Uterus (tissue), 2 donors: ENCODE data around the gene OPCML.

Experiments
- POLR2A ChIP-seq, 2 donors: fragments of 450-650 bp; IDR thresholded peaks; one replicate each; pipeline ENCODE4 v1.6.1; 2016; ENCODE audit warnings: antibody characterized with exemption in 2 of 2, mild to moderate bottlenecking in 1 of 2, moderate library complexity in 1 of 2
- TF ChIP-seq, protein P1 (sequence below), 4 experiments: fragments of 200-600 bp in 2 of 4; fragments of 450-650 bp in 2 of 4; sonication (generic) in 2 of 4; IDR thresholded peaks; one replicate each; pipeline ENCODE4 v1.5.1; 2016 to 2019; ENCODE audit warnings: antibody characterized with exemption in 4 of 4, mild to moderate bottlenecking in 2 of 4, moderate library complexity in 1 of 4

DNA sequence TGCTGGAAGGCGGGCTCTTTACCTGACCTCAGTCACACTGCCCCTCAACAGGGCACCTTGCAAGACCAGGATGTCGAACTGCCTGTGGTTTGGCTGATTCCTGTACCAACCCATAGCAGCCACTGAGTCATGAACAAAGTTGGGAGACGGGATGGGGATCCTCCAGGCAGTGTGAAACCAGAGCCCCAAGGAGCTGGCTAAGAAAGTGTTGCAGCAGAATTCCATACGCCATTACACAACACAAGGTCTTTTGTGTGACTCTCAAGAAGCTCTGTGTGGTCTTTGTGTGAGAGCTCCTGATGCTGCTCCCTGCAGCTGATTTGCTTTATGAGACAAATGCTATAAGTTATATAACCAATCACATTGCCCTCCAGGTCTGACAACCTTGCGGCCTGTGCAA is 617.7 kb downstream of the OPCML start:
- TF ChIP-seq, protein P1, sequence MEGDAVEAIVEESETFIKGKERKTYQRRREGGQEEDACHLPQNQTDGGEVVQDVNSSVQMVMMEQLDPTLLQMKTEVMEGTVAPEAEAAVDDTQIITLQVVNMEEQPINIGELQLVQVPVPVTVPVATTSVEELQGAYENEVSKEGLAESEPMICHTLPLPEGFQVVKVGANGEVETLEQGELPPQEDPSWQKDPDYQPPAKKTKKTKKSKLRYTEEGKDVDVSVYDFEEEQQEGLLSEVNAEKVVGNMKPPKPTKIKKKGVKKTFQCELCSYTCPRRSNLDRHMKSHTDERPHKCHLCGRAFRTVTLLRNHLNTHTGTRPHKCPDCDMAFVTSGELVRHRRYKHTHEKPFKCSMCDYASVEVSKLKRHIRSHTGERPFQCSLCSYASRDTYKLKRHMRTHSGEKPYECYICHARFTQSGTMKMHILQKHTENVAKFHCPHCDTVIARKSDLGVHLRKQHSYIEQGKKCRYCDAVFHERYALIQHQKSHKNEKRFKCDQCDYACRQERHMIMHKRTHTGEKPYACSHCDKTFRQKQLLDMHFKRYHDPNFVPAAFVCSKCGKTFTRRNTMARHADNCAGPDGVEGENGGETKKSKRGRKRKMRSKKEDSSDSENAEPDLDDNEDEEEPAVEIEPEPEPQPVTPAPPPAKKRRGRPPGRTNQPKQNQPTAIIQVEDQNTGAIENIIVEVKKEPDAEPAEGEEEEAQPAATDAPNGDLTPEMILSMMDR (IDR thresholded peaks at IDR 0.05), result no peak
- no peak for TF ChIP-seq POLR2A (IDR thresholded peaks at IDR 0.05)
